ENCODE data around the gene FBXW11. TPM values are rescaled to one million over a fixed set of nuclear protein-coding genes. Genes with fewer than 3 reads are reported as not detected.

Gene FBXW11
- total RNA-seq, 1 experiment from 2014 or later, result 52.0 TPM

DNA sequence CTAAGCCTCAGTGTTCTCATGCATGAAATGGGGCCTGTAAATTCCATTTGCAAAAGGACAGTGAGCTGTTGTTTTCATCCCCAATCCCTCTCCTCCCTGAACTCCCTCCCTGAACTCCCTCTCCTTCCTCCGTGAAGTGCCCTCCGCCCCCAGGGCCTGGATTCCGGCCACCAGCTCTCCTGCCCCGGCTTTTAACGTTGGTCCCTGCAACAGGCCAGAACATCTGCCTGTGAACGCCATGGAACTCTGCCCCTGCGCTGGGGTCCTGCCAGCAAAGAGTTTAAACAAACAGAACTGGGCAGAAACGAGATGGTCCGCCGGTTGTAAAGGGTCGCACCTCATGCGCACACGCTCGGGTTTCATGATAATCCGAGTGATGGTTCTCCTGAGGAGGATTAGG lies 158.4 kb downstream of the FBXW11 start:
- ChIA-PET RAD21 (ENCODE audit: low non-redundant PET in 1 of 2, low total read pairs in 2 of 2, uncharacterized antibody in 2 of 2, unreplicated experiment in 2 of 2) (no interaction called here), CTCF (no interaction called here), POLR2A (no interaction called here)
- Histone ChIP-seq H3K9me3 (ENCODE audit: control insufficient read depth in 1 of 2, insufficient read depth in 1 of 2, low read depth in 1 of 2, low read length in 2 of 2) (no peaks in the 10 kb centered on the region), H3K27me3 (ENCODE audit: insufficient read depth, low read length) (no peaks in the 10 kb centered on the region), H2AFZ (ENCODE audit: low read depth, low read length, poor library complexity, severe bottlenecking) (no peak overlapping the region), H3K79me2 (ENCODE audit: insufficient read depth, low read length) (no peaks in the 10 kb centered on the region), H3K4me3 (replicated peaks in 1 of 2; ENCODE audit: low read depth in 1 of 2, low read length in 2 of 2) (no peak overlapping the region), H3K36me3 (ENCODE audit: control insufficient read depth in 1 of 2, insufficient read depth in 2 of 2, low read length in 2 of 2) (no peaks in the 10 kb centered on the region), H4K20me1 (ENCODE audit: insufficient read depth) (no peaks in the 10 kb centered on the region), H3K27ac (ENCODE audit: low read depth, low read length) (no peak overlapping the region), H3K9me2 (ENCODE audit: insufficient read depth) (no peaks in the 10 kb centered on the region), H3K4me1 (ENCODE audit: control insufficient read depth in 1 of 2, insufficient read depth in 2 of 2, low read length in 2 of 2) (no peaks in the 10 kb centered on the region), H3K9ac (ENCODE audit: low read length) (no peak overlapping the region), H3K4me2 (ENCODE audit: low read length) (no peak overlapping the region)
- ATAC-seq (no peak), DNase-seq (ENCODE audit: low read depth, low spot score) (no peak)
- intact Hi-C loops (cut with micrococcal nuclease), result no loop called here
- BruUV-seq (replicated peaks), result no TSS peak
- TF ChIP-seq, protein P1, sequence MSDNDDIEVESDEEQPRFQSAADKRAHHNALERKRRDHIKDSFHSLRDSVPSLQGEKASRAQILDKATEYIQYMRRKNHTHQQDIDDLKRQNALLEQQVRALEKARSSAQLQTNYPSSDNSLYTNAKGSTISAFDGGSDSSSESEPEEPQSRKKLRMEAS (IDR thresholded peaks at IDR 0.05), result no peak
- TF ChIP-seq ZFX (IDR thresholded peaks at IDR 0.05), result no peak
- TF ChIP-seq CEBPB (IDR thresholded peaks at IDR 0.05; ENCODE audit: low read depth), result no peak
- no peak for TF ChIP-seq EZH2phosphoT487 (IDR thresholded peaks at IDR 0.05; ENCODE audit: borderline replicate concordance)
- TF ChIP-seq EGR1 (IDR thresholded peaks at IDR 0.05; ENCODE audit: low read depth), result no peak
- TF ChIP-seq SP1 (IDR thresholded peaks at IDR 0.05; ENCODE audit: low read depth), result no peak
- no peak for TF ChIP-seq JUND (IDR thresholded peaks at IDR 0.05)
- TF ChIP-seq POLR2A (IDR thresholded peaks at IDR 0.05; ENCODE audit: borderline replicate concordance, extremely low read depth, insufficient read depth, insufficient read length), result no peak
- TF ChIP-seq, protein P2, sequence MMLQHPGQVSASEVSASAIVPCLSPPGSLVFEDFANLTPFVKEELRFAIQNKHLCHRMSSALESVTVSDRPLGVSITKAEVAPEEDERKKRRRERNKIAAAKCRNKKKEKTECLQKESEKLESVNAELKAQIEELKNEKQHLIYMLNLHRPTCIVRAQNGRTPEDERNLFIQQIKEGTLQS (IDR thresholded peaks at IDR 0.05), result no peak
- no peak for TF ChIP-seq SIN3A (IDR thresholded peaks at IDR 0.05; ENCODE audit: low read depth)
- no peak for TF ChIP-seq POLR2AphosphoS5 (IDR thresholded peaks at IDR 0.05; ENCODE audit: low read depth, low read length)
- TF ChIP-seq RAD21 (IDR thresholded peaks at IDR 0.05; ENCODE audit: low read depth), result no peak

DNA sequence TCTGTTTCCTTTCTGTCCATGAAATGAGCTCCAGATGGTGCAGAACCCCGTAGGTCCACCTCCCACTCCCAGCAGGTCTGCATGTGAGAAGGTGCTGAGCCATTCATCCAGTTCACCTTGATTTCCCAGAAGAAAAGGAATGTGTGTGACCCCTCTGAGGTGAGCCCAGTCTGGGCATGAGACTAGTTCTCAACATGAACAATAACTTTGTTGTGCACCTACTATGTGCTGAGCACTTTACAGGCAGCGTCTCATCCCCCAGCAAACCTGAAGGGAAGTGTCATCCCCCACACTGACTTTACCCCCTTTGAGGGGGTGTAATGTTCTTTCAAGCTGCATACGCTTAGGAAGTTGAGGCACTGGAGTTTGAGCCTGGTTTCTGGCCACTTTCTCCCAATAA lies 159.4 kb downstream of the FBXW11 start:
- no peak overlapping the region for H3K4me3 ChIP-seq (replicated peaks in 1 of 2; ENCODE audit: low read depth in 1 of 2, low read length in 2 of 2)
- no peaks in the 10 kb centered on the region for H3K36me3 ChIP-seq (ENCODE audit: control insufficient read depth in 1 of 2, insufficient read depth in 2 of 2, low read length in 2 of 2)
- no peaks in the 10 kb centered on the region for H3K27me3 ChIP-seq (ENCODE audit: insufficient read depth, low read length)
- RAD21 ChIA-PET (ENCODE audit: low non-redundant PET in 1 of 2, low total read pairs in 2 of 2, uncharacterized antibody in 2 of 2, unreplicated experiment in 2 of 2), result no interaction called here
- no peak overlapping the region for H3K27ac ChIP-seq (ENCODE audit: low read depth, low read length)
- peaks cover 1 to 2% of the 10 kb centered on the region in 2 experiments; a peak in 2 of 4 replicates for H3K4me1 ChIP-seq (ENCODE audit: control insufficient read depth in 1 of 2, insufficient read depth in 2 of 2, low read length in 2 of 2)
- H3K9me3 ChIP-seq (ENCODE audit: control insufficient read depth in 1 of 2, insufficient read depth in 1 of 2, low read depth in 1 of 2, low read length in 2 of 2), result no peaks in the 10 kb centered on the region
- no peak overlapping the region for H2AFZ ChIP-seq (ENCODE audit: low read depth, low read length, poor library complexity, severe bottlenecking)
- POLR2A ChIA-PET, result no interaction called here
- no peaks in the 10 kb centered on the region for H3K79me2 ChIP-seq (ENCODE audit: insufficient read depth, low read length)
- no peaks in the 10 kb centered on the region for H4K20me1 ChIP-seq (ENCODE audit: insufficient read depth)
- no TSS peak for BruUV-seq (replicated peaks)
- CTCF ChIA-PET, result interaction anchor here (1.8 kb wide), 1 partner anchor 217 kb away, joined by 6 read pairs; no protein-coding TSS in a partner anchor
- ATAC-seq, result no peak
- no peak for DNase-seq (ENCODE audit: low read depth, low spot score)
- intact Hi-C loops (cut with micrococcal nuclease), result no loop called here
- H3K9me2 ChIP-seq (ENCODE audit: insufficient read depth), result no peaks in the 10 kb centered on the region
- no peak overlapping the region for H3K4me2 ChIP-seq (ENCODE audit: low read length)
- H3K9ac ChIP-seq (ENCODE audit: low read length), result no peak overlapping the region
- TF ChIP-seq CEBPB (IDR thresholded peaks at IDR 0.05; ENCODE audit: low read depth) (no peak), EZH2 (IDR thresholded peaks at IDR 0.05) (no peak), SP1 (IDR thresholded peaks at IDR 0.05; ENCODE audit: low read depth) (no peak), YY1 (IDR thresholded peaks at IDR 0.05; ENCODE audit: extremely low read depth, insufficient replicate concordance, low read depth, low read length) (no peak)
- TF ChIP-seq, protein P2 (IDR thresholded peaks at IDR 0.05), result no peak
- TF ChIP-seq, protein P3, sequence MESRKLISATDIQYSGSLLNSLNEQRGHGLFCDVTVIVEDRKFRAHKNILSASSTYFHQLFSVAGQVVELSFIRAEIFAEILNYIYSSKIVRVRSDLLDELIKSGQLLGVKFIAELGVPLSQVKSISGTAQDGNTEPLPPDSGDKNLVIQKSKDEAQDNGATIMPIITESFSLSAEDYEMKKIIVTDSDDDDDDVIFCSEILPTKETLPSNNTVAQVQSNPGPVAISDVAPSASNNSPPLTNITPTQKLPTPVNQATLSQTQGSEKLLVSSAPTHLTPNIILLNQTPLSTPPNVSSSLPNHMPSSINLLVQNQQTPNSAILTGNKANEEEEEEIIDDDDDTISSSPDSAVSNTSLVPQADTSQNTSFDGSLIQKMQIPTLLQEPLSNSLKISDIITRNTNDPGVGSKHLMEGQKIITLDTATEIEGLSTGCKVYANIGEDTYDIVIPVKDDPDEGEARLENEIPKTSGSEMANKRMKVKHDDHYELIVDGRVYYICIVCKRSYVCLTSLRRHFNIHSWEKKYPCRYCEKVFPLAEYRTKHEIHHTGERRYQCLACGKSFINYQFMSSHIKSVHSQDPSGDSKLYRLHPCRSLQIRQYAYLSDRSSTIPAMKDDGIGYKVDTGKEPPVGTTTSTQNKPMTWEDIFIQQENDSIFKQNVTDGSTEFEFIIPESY (IDR thresholded peaks at IDR 0.05; ENCODE audit: extremely low read depth, insufficient replicate concordance, low read length), result no peak
- TF ChIP-seq, protein P4, sequence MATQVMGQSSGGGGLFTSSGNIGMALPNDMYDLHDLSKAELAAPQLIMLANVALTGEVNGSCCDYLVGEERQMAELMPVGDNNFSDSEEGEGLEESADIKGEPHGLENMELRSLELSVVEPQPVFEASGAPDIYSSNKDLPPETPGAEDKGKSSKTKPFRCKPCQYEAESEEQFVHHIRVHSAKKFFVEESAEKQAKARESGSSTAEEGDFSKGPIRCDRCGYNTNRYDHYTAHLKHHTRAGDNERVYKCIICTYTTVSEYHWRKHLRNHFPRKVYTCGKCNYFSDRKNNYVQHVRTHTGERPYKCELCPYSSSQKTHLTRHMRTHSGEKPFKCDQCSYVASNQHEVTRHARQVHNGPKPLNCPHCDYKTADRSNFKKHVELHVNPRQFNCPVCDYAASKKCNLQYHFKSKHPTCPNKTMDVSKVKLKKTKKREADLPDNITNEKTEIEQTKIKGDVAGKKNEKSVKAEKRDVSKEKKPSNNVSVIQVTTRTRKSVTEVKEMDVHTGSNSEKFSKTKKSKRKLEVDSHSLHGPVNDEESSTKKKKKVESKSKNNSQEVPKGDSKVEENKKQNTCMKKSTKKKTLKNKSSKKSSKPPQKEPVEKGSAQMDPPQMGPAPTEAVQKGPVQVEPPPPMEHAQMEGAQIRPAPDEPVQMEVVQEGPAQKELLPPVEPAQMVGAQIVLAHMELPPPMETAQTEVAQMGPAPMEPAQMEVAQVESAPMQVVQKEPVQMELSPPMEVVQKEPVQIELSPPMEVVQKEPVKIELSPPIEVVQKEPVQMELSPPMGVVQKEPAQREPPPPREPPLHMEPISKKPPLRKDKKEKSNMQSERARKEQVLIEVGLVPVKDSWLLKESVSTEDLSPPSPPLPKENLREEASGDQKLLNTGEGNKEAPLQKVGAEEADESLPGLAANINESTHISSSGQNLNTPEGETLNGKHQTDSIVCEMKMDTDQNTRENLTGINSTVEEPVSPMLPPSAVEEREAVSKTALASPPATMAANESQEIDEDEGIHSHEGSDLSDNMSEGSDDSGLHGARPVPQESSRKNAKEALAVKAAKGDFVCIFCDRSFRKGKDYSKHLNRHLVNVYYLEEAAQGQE (IDR thresholded peaks at IDR 0.05; ENCODE audit: low read depth), result no peak
